ENCODE results near the gene SPEG. TPM values are rescaled to one million over a fixed set of nuclear protein-coding genes. Genes with fewer than 3 reads are reported as not detected.

Gene SPEG
- total RNA-seq, 1 donor from 2014 or later, result 5.6 TPM

- Mint-ChIP-seq H3K9me3 (no peaks in the 10 kb centered on the region), H3K27ac (peak overlapping the region; percentile 57), H3K27me3 (ENCODE audit: insufficient read depth, low read depth) (peaks cover 5% of the 10 kb centered on the region), H3K36me3 (peaks cover 2% of the 10 kb centered on the region), H3K4me3 (no peak overlapping the region), H3K4me1 (peaks cover 28% of the 10 kb centered on the region)
- peak overlapping the region; percentile 74 for H3K4me2 ChIP-seq
- peaks cover 17% of the 10 kb centered on the region for H3F3A ChIP-seq (ENCODE audit: low read depth)
- H3K9me3 ChIP-seq (ENCODE audit: low read depth), result no peaks in the 10 kb centered on the region
- no peaks in the 10 kb centered on the region for H3K27me3 ChIP-seq
- H3K4me1 ChIP-seq, result peaks cover 29% of the 10 kb centered on the region
- no peak overlapping the region for H2AFZ ChIP-seq (replicated peaks)
- TF ChIP-seq EZH2phosphoT487 (IDR thresholded peaks at IDR 0.05) (no peak), CTCF (IDR thresholded peaks at IDR 0.05) (no peak), EZH2 (IDR thresholded peaks at IDR 0.05) (no peak)
- H3K4me3 ChIP-seq, result peak overlapping the region; percentile 15
- no peaks in the 10 kb centered on the region for H3K79me2 ChIP-seq (ENCODE audit: low read depth)
- H3K27ac ChIP-seq, result no peak overlapping the region
- no peaks in the 10 kb centered on the region for H4K20me1 ChIP-seq (ENCODE audit: low read depth)
- no peak overlapping the region for H3K9ac ChIP-seq
- peak; percentile 33 for DNase-seq (ENCODE audit: low spot score)
- no peaks in the 10 kb centered on the region for H3K36me3 ChIP-seq
Observed at GRCh38 chr2:219461047-219461514, 26.4 kb downstream of the SPEG start.

- peaks cover 28% of the 10 kb centered on the region for H3K4me1 Mint-ChIP-seq
Observed at GRCh38 chr2:219461669-219462068, 27.0 kb downstream of the SPEG start.

GRCh38 chr2:219462349-219462748 lies 27.7 kb downstream of the SPEG start:
- Histone ChIP-seq H2AFZ (replicated peaks) (no peak overlapping the region), H3K27ac (no peak overlapping the region), H3F3A (ENCODE audit: low read depth) (peaks cover 17% of the 10 kb centered on the region), H3K79me2 (ENCODE audit: low read depth) (no peaks in the 10 kb centered on the region), H3K9me3 (ENCODE audit: low read depth) (no peaks in the 10 kb centered on the region), H3K4me3 (no peak overlapping the region), H3K4me2 (no peak overlapping the region), H4K20me1 (ENCODE audit: low read depth) (no peaks in the 10 kb centered on the region), H3K27me3 (no peaks in the 10 kb centered on the region), H3K4me1 (peaks cover 29% of the 10 kb centered on the region), H3K36me3 (no peaks in the 10 kb centered on the region), H3K9ac (no peak overlapping the region)
- H3K27ac Mint-ChIP-seq, result no peak overlapping the region
- DNase-seq (ENCODE audit: low spot score), result no peak
- peaks cover 8% of the 10 kb centered on the region for H3K27me3 Mint-ChIP-seq (ENCODE audit: insufficient read depth, low read depth)
- TF ChIP-seq EZH2 (IDR thresholded peaks at IDR 0.05) (no peak), CTCF (IDR thresholded peaks at IDR 0.05) (no peak), EZH2phosphoT487 (IDR thresholded peaks at IDR 0.05) (no peak)
- H3K9me3 Mint-ChIP-seq, result no peaks in the 10 kb centered on the region
- peaks cover 2% of the 10 kb centered on the region for H3K36me3 Mint-ChIP-seq
- H3K4me1 Mint-ChIP-seq, result peaks cover 28% of the 10 kb centered on the region
- H3K4me3 Mint-ChIP-seq, result peak overlapping the region; percentile 18

More at GRCh38 chr2:219461669-219462068, 27.0 kb downstream of the SPEG start:
- Histone ChIP-seq H3K9me3 (ENCODE audit: low read depth) (no peaks in the 10 kb centered on the region), H2AFZ (replicated peaks) (no peak overlapping the region), H3K4me3 (no peak overlapping the region), H3K9ac (no peak overlapping the region), H3K36me3 (no peaks in the 10 kb centered on the region), H3K79me2 (ENCODE audit: low read depth) (no peaks in the 10 kb centered on the region), H3K27ac (no peak overlapping the region), H4K20me1 (ENCODE audit: low read depth) (no peaks in the 10 kb centered on the region), H3K4me2 (peak overlapping the region; percentile 74), H3F3A (ENCODE audit: low read depth) (peaks cover 17% of the 10 kb centered on the region), H3K4me1 (peaks cover 29% of the 10 kb centered on the region), H3K27me3 (no peaks in the 10 kb centered on the region)
- Mint-ChIP-seq H3K27ac (no peak overlapping the region), H3K9me3 (no peaks in the 10 kb centered on the region), H3K27me3 (ENCODE audit: insufficient read depth, low read depth) (peaks cover 7% of the 10 kb centered on the region), H3K4me3 (no peak overlapping the region), H3K36me3 (peaks cover 2% of the 10 kb centered on the region)
- TF ChIP-seq CTCF (IDR thresholded peaks at IDR 0.05), result no peak
- TF ChIP-seq EZH2phosphoT487 (IDR thresholded peaks at IDR 0.05), result no peak
- TF ChIP-seq EZH2 (IDR thresholded peaks at IDR 0.05), result no peak
- DNase-seq (ENCODE audit: low spot score), result no peak

All from neural progenitor cell (in vitro differentiated cells).